GM06990 (cell line): ENCODE data around the gene BPIFB2.
"Not testable (repeated sequence)": the region's sequence is repeated elsewhere in the genome, so short reads cannot be mapped to it uniquely, and the experiment has no call there.

Source experiments
- DNase-seq: peaks from one replicate; pipeline ENCODE4 v3.0.0-alpha.2; 2011; ENCODE audit not compliant: insufficient read length; ENCODE audit errors: extremely low read depth
- H3K27me3 ChIP-seq: replicated peaks from 2 replicates; pipeline ENCODE4 v1.6.0; 2011; ENCODE audit warnings: low read length; ENCODE audit not compliant: control insufficient read depth, insufficient read depth
- H3K36me3 ChIP-seq: 2 replicates; pipeline ENCODE4 v1.5.1; 2011; ENCODE audit warnings: low read length; ENCODE audit not compliant: control insufficient read depth, insufficient read depth
- H3K4me3 ChIP-seq: replicated peaks from 2 replicates; pipeline ENCODE4 v1.5.1; 2011; ENCODE audit warnings: low read depth, mild to moderate bottlenecking, control low read depth, low read length
- CTCF ChIP-seq: IDR thresholded peaks from 2 replicates; pipeline ENCODE4 v1.5.1; 2011; ENCODE audit warnings: low read length, control low read depth, mild to moderate bottlenecking, inconsistent platforms; ENCODE audit not compliant: insufficient read depth, poor library complexity, severe bottlenecking

The BPIFB2 gene

GRCh38 chr20:33037456-33037855 lies 30.0 kb downstream of the BPIFB2 start:
- H3K4me3 ChIP-seq, result no peak overlapping the region
- DNase-seq, result no peak
- H3K36me3 ChIP-seq, result no peaks in the 10 kb centered on the region
- no peak for TF ChIP-seq CTCF
- H3K27me3 ChIP-seq, result no peaks in the 10 kb centered on the region

- no peak overlapping the region for H3K4me3 ChIP-seq
- no peaks in the 10 kb centered on the region for H3K36me3 ChIP-seq
- DNase-seq, result no peak
- H3K27me3 ChIP-seq, result no peaks in the 10 kb centered on the region
- TF ChIP-seq CTCF, result no peak
Observed at GRCh38 chr20:33038243-33038642, 30.7 kb downstream of the BPIFB2 start.

- no peak for TF ChIP-seq CTCF
- no peaks in the 10 kb centered on the region; the same call in none of the 2 replicates for H3K27me3 ChIP-seq
- DNase-seq, result no peak
- H3K36me3 ChIP-seq, result no peaks in the 10 kb centered on the region
- no peak overlapping the region for H3K4me3 ChIP-seq
Observed at GRCh38 chr20:33042430-33042829, 34.9 kb downstream of the BPIFB2 start.

- Histone ChIP-seq H3K36me3 (no peaks in the 10 kb centered on the region), H3K4me3 (no peak overlapping the region), H3K27me3 (no peaks in the 10 kb centered on the region; the same call in none of the 2 replicates)
- TF ChIP-seq CTCF, result no peak
- DNase-seq, result no peak
Observed at GRCh38 chr20:33042983-33043730, 35.7 kb downstream of the BPIFB2 start.

GRCh38 chr20:33043731-33044181 lies 36.3 kb downstream of the BPIFB2 start:
- Histone ChIP-seq H3K4me3 (no peak overlapping the region), H3K27me3 (no peaks in the 10 kb centered on the region; the same call in none of the 2 replicates), H3K36me3 (no peaks in the 10 kb centered on the region)
- no peak for DNase-seq
- no peak for TF ChIP-seq CTCF

GRCh38 chr20:33045129-33045721 lies 37.7 kb downstream of the BPIFB2 start:
- not testable (repeated sequence) for H3K36me3 ChIP-seq, H3K27me3 ChIP-seq, DNase-seq, H3K4me3 ChIP-seq
